ENCODE data around the gene EGFL8.
"Not testable (repeated sequence)": the region's sequence is repeated elsewhere in the genome, so short reads cannot be mapped to it uniquely, and the experiment has no call there.

EGFL8 gene

DNA sequence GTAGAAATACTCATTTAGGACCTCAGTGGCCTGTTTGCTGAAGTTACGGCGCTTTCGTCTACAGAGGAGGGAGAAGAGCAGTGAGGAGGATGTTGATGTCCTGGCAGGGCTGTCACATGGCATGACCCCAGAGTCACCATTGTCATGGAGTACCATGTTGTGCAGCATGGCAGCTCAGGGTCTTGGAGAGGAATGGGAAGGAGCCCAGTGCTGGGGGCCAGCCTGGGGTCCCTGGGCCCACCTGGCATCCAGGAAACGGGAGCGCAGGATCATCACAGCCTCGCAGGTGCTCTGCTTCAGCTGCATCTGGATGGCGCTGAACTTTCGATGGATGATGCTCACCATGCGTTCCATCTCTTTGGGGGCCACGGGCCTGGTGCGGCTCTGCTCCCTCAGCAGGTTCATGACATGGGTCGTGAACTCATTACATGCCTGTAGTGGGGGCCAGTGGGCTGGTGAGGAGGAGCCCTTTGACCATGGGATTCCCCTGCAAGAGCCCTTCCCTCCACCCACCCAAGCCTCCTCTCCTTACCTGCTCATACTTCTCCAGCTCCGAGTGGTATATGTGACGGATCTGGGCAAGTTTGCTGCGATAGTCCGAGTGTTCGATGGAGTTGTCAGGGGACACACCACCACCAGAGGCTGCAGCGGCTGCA lies 23.5 kb downstream of the EGFL8 start:
- peaks cover 11 to 36% of the 10 kb centered on the region in 2 donors for H3K4me1 ChIP-seq (ENCODE audit: control insufficient read depth in 1 of 2, insufficient read depth in 2 of 2, low read length in 2 of 2)
- not testable (repeated sequence) for H3K9me3 ChIP-seq (ENCODE audit: control insufficient read depth in 1 of 2, low read length in 2 of 2)

GRCh38 chr6:32188381-32189068 lies 24.1 kb downstream of the EGFL8 start:
- Histone ChIP-seq H3K4me1 (ENCODE audit: control insufficient read depth in 1 of 2, insufficient read depth in 2 of 2, low read length in 2 of 2) (peaks cover 12 to 36% of the 10 kb centered on the region in 2 donors), H3K9me3 (ENCODE audit: control insufficient read depth in 1 of 2, low read length in 2 of 2) (no peaks in the 10 kb centered on the region), H3K27ac (ENCODE audit: low read length) (peak overlapping the region; percentile 94), H3K27me3 (ENCODE audit: low read depth, low read length) (no peaks in the 10 kb centered on the region), H3K36me3 (ENCODE audit: control insufficient read depth in 1 of 2, insufficient read depth in 2 of 2, low read length in 2 of 2) (peaks cover 20 to 27% of the 10 kb centered on the region in 2 donors), H3K4me3 (ENCODE audit: low read depth in 1 of 2, low read length in 2 of 2) (peak overlapping the region; percentile 80 to 81)

More for the DNA sequence above, 23.5 kb downstream of the EGFL8 start:
- Histone ChIP-seq H3K4me3 (ENCODE audit: low read depth in 1 of 2, low read length in 2 of 2) (peak overlapping the region; percentile 80 to 81), H3K36me3 (ENCODE audit: control insufficient read depth in 1 of 2, insufficient read depth in 2 of 2, low read length in 2 of 2) (peaks cover 21 to 30% of the 10 kb centered on the region in 2 donors)
- H3K27ac ChIP-seq (ENCODE audit: low read length); H3K27me3 ChIP-seq (ENCODE audit: low read depth, low read length): not testable (repeated sequence)

- H3K36me3 ChIP-seq (ENCODE audit: control insufficient read depth in 1 of 2, insufficient read depth in 2 of 2, low read length in 2 of 2), result peaks cover 16 to 20% of the 10 kb centered on the region in 2 donors
- H3K27ac ChIP-seq (ENCODE audit: low read length), result peak overlapping the region; percentile 94
- no peaks in the 10 kb centered on the region for H3K27me3 ChIP-seq (ENCODE audit: low read depth, low read length)
- H3K9me3 ChIP-seq (ENCODE audit: control insufficient read depth in 1 of 2, low read length in 2 of 2), result no peaks in the 10 kb centered on the region
- peak overlapping the region; percentile 80 to 81 for H3K4me3 ChIP-seq (ENCODE audit: low read depth in 1 of 2, low read length in 2 of 2)
- peaks cover 12 to 35% of the 10 kb centered on the region in 2 donors for H3K4me1 ChIP-seq (ENCODE audit: control insufficient read depth in 1 of 2, insufficient read depth in 2 of 2, low read length in 2 of 2)
Observed at GRCh38 chr6:32189069-32189741, 24.8 kb downstream of the EGFL8 start.

- peak overlapping the region; percentile 94 for H3K27ac ChIP-seq (ENCODE audit: low read length)
- peaks cover 16 to 18% of the 10 kb centered on the region in 2 donors for H3K36me3 ChIP-seq (ENCODE audit: control insufficient read depth in 1 of 2, insufficient read depth in 2 of 2, low read length in 2 of 2)
- H3K4me1 ChIP-seq (ENCODE audit: control insufficient read depth in 1 of 2, insufficient read depth in 2 of 2, low read length in 2 of 2), result peaks cover 13 to 37% of the 10 kb centered on the region in 2 donors
- H3K27me3 ChIP-seq (ENCODE audit: low read depth, low read length), result no peaks in the 10 kb centered on the region
- H3K9me3 ChIP-seq (ENCODE audit: control insufficient read depth in 1 of 2, low read length in 2 of 2), result no peaks in the 10 kb centered on the region
- peak overlapping the region; percentile 80 to 81 for H3K4me3 ChIP-seq (ENCODE audit: low read depth in 1 of 2, low read length in 2 of 2)
Observed at GRCh38 chr6:32189742-32190053, 25.3 kb downstream of the EGFL8 start.

DNA sequence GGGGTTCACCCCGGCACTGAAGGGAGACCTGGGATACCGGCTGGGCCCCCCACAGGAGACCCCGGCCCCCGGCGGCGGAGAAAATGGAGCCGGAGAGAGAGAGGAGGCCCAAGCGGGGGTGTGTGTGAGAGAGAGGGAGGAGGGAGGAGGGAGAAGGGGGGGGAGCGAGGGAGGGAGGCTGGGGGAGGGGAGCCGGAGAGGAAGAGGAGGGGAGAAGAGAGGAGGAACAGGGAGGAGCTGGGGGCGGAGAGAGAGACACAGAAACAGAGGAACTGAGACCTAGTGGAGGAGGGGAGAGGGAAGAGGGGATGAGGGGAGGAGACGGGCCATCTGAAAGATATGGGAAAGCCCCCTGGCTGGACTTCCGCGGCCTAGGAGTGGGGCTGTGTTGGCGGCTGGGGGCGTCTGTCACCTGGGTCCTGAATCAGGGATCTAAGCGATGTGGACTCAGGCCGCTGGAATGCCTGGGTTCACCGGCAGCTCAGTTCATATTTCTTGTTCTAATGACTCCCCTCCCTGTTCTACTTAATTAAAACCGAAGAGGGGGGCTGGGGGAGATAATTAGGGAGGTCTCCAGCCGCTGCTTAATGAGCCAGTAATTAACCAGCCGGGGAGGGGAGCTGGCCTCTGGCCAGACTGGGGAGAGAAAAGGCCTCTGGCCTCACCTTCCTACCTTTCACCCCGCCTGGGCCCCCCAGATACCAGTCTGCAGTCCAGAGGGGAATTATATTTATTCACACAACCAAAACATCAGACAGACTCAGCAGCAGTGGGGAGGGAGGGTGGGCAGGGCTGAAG lies 25.9 kb downstream of the EGFL8 start, which contains the start of gene PBX2:
Gene PBX2 (minus strand): TSS at position 149 of the 798 bp plus-strand sequence. CDS start 287 bp downstream, outside the sequence.
- peaks cover 16 to 42% of the 10 kb centered on the region in 2 donors for H3K4me1 ChIP-seq (ENCODE audit: control insufficient read depth in 1 of 2, insufficient read depth in 2 of 2, low read length in 2 of 2)
- peak within 1 kb of the TSS; percentile 96 for H3K27ac ChIP-seq (ENCODE audit: low read length)
- H3K27me3 ChIP-seq (ENCODE audit: low read depth, low read length), result no peaks in the 10 kb centered on the region
- H3K4me3 ChIP-seq (ENCODE audit: low read depth in 1 of 2, low read length in 2 of 2), result peak within 1 kb of the TSS; percentile 80 to 81
- H3K9me3 ChIP-seq (ENCODE audit: control insufficient read depth in 1 of 2, low read length in 2 of 2), result no peaks in the 10 kb centered on the region
- peaks cover 16 to 18% of the 10 kb centered on the region in 2 donors for H3K36me3 ChIP-seq (ENCODE audit: control insufficient read depth in 1 of 2, insufficient read depth in 2 of 2, low read length in 2 of 2)

GRCh38 chr6:32190911-32191677 lies 26.7 kb downstream of the EGFL8 start:
- H3K36me3 ChIP-seq (ENCODE audit: control insufficient read depth in 1 of 2, insufficient read depth in 2 of 2, low read length in 2 of 2), result peaks cover 16 to 21% of the 10 kb centered on the region in 2 donors
- no peaks in the 10 kb centered on the region for H3K9me3 ChIP-seq (ENCODE audit: control insufficient read depth in 1 of 2, low read length in 2 of 2)
- H3K27ac ChIP-seq (ENCODE audit: low read length), result peak overlapping the region; percentile 96
- H3K27me3 ChIP-seq (ENCODE audit: low read depth, low read length), result no peaks in the 10 kb centered on the region
- peak overlapping the region; percentile 50 to 81 for H3K4me3 ChIP-seq (ENCODE audit: low read depth in 1 of 2, low read length in 2 of 2)
- H3K4me1 ChIP-seq (ENCODE audit: control insufficient read depth in 1 of 2, insufficient read depth in 2 of 2, low read length in 2 of 2), result peaks cover 16 to 40% of the 10 kb centered on the region in 2 donors

GRCh38 chr6:32191696-32192607 lies 27.6 kb downstream of the EGFL8 start:
- Histone ChIP-seq H3K4me1 (ENCODE audit: control insufficient read depth in 1 of 2, insufficient read depth in 2 of 2, low read length in 2 of 2) (peaks cover 18 to 34% of the 10 kb centered on the region in 2 donors), H3K9me3 (ENCODE audit: control insufficient read depth in 1 of 2, low read length in 2 of 2) (no peaks in the 10 kb centered on the region), H3K27me3 (ENCODE audit: low read depth, low read length) (no peaks in the 10 kb centered on the region), H3K36me3 (ENCODE audit: control insufficient read depth in 1 of 2, insufficient read depth in 2 of 2, low read length in 2 of 2) (peaks cover 7 to 18% of the 10 kb centered on the region in 2 donors), H3K27ac (ENCODE audit: low read length) (peak overlapping the region; percentile 96), H3K4me3 (ENCODE audit: low read depth in 1 of 2, low read length in 2 of 2) (peak overlapping the region; percentile 43 to 81)

- H3K4me3 ChIP-seq (ENCODE audit: low read depth in 1 of 2, low read length in 2 of 2), result peak within 1 kb of the TSS; percentile 43 to 81
Observed at GRCh38 chr6:32192608-32193039, 28.2 kb downstream of the EGFL8 start, which contains the start of gene GPSM3. Gene GPSM3, minus strand, starts transcription at chr6:32192643. Its CDS starts 130 bp downstream, at chr6:32192513.

GRCh38 chr6:32193096-32193495 lies 28.7 kb downstream of the EGFL8 start:
- Histone ChIP-seq H3K4me1 (ENCODE audit: control insufficient read depth in 1 of 2, insufficient read depth in 2 of 2, low read length in 2 of 2) (peaks cover 22 to 23% of the 10 kb centered on the region in 2 donors), H3K36me3 (ENCODE audit: control insufficient read depth in 1 of 2, insufficient read depth in 2 of 2, low read length in 2 of 2) (peaks cover 0 to 10% of the 10 kb centered on the region in 2 donors), H3K4me3 (ENCODE audit: low read depth in 1 of 2, low read length in 2 of 2) (peak overlapping the region; percentile 43 to 81), H3K27ac (ENCODE audit: low read length) (peak overlapping the region; percentile 96)
- H3K27me3 ChIP-seq (ENCODE audit: low read depth, low read length); H3K9me3 ChIP-seq (ENCODE audit: control insufficient read depth in 1 of 2, low read length in 2 of 2): not testable (repeated sequence)

More at GRCh38 chr6:32192608-32193039, 28.2 kb downstream of the EGFL8 start, which contains the start of gene GPSM3:
- no peaks in the 10 kb centered on the region for H3K9me3 ChIP-seq (ENCODE audit: control insufficient read depth in 1 of 2, low read length in 2 of 2)
- H3K27ac ChIP-seq (ENCODE audit: low read length), result peak within 1 kb of the TSS; percentile 96
- H3K36me3 ChIP-seq (ENCODE audit: control insufficient read depth in 1 of 2, insufficient read depth in 2 of 2, low read length in 2 of 2), result peaks cover under 1 to 12% of the 10 kb centered on the region in 2 donors
- H3K4me1 ChIP-seq (ENCODE audit: control insufficient read depth in 1 of 2, insufficient read depth in 2 of 2, low read length in 2 of 2), result peaks cover 23 to 27% of the 10 kb centered on the region in 2 donors
- H3K27me3 ChIP-seq (ENCODE audit: low read depth, low read length), result no peaks in the 10 kb centered on the region
